Gastroesophageal sphincter (tissue), 4 donors: ENCODE measurements around the gene SCRT2. TPM values are rescaled to one million over a fixed set of nuclear protein-coding genes. Genes with fewer than 3 reads are reported as not detected.

Experiments used
- ATAC-seq: fragments of 150-250 bp; one replicate; pipeline ENCODE4 v1.9.1; 2016; ENCODE audit warnings: mild to moderate bottlenecking, moderate library complexity
- H3K27ac ChIP-seq, 4 donors: fragments of 200-600 bp; sonication (generic) in 3 of 4; 1 replicate in 3 of 4; 2 replicates in 1 of 4; pipeline ENCODE4 v1.5.1; 2016 to 2019
- H3K27me3 ChIP-seq: fragments of 200-600 bp; sonication (generic); one replicate; pipeline ENCODE4 v1.5.1; 2019
- H3K36me3 ChIP-seq, 2 donors: fragments of 200-600 bp; sonication (generic); one replicate each; pipeline ENCODE4 v1.5.1; 2019; ENCODE audit warnings: control low read depth in 1 of 2
- H3K4me1 ChIP-seq, 3 donors: fragments of 200-600 bp; sonication (generic); 1 replicate in 2 of 3; 2 replicates in 1 of 3; pipeline ENCODE4 v1.5.1; 2016 to 2019; ENCODE audit warnings: control low read depth in 2 of 3
- H3K4me3 ChIP-seq, 2 donors: fragments of 200-600 bp; sonication (generic); one replicate each; pipeline ENCODE4 v1.5.1; 2019; ENCODE audit warnings: mild to moderate bottlenecking in 1 of 2, moderate library complexity in 1 of 2
- H3K9me3 ChIP-seq, 3 donors: fragments of 200-600 bp; sonication (generic); one replicate each; pipeline ENCODE4 v1.5.1; 2017 to 2019; ENCODE audit warnings: control low read depth in 2 of 3
- CTCF ChIP-seq, 4 experiments: fragments of 200-600 bp in 2 of 4; fragments of 450-650 bp in 2 of 4; sonication (generic) in 1 of 4; IDR thresholded peaks; one replicate each; pipeline ENCODE4 v1.5.1; 2017 to 2019; ENCODE audit warnings: antibody characterized with exemption in 4 of 4, mild to moderate bottlenecking in 2 of 4, moderate library complexity in 2 of 4
- EP300 ChIP-seq: sonication (generic); formaldehyde crosslinking; IDR thresholded peaks from one replicate; pipeline ENCODE4 v1.6.1; 2017; ENCODE audit warnings: antibody characterized with exemption, mild to moderate bottlenecking
- POLR2A ChIP-seq, 2 donors: fragments of 450-650 bp; IDR thresholded peaks; one replicate each; pipeline ENCODE4 v1.6.1; 2017; ENCODE audit warnings: antibody characterized with exemption in 2 of 2, mild to moderate bottlenecking in 2 of 2, moderate library complexity in 1 of 2
- POLR2AphosphoS5 ChIP-seq: sonication (generic); formaldehyde crosslinking; IDR thresholded peaks from one replicate; pipeline ENCODE4 v1.6.1; 2017; ENCODE audit warnings: antibody characterized with exemption
- WGBS, 2 donors: methylation state at CpG; one replicate each; pipeline ENCODE4 v1.1.5; 2018; ENCODE audit warnings: low coverage in 1 of 2; 5-methylcytosine and 5-hydroxymethylcytosine counted together
- total RNA-seq, 4 donors: library from RNA; depleted of rRNA; stranded (reverse); fragments of >200 nt; gene quantifications; one replicate each; pipeline ENCODE4 v1.1.0, GENCODE V29; 2016

The SCRT2 gene
- total RNA-seq, 4 donors from 2014 or later: not detected

GRCh38 chr20:640674-641515 is 34.7 kb downstream of the SCRT2 start:
- H3K27ac ChIP-seq: no peak overlapping the region
- ATAC-seq: no peak
- H3K9me3 ChIP-seq: no peaks in the 10 kb centered on the region
- no peak overlapping the region for H3K4me3 ChIP-seq
- H3K4me1 ChIP-seq: peaks cover 0 to 15% (median 5%) of the 10 kb centered on the region in 3 donors
- peaks cover 30% of the 10 kb centered on the region for H3K27me3 ChIP-seq
- 30% methylated on average over 2 of the region's 11 CpGs; no CpG with 5 or more reads in 1 of the 2 donors for WGBS, 2 donors
- H3K36me3 ChIP-seq: no peaks in the 10 kb centered on the region
- TF ChIP-seq EP300 (no peak), CTCF (IDR thresholded peaks at IDR 0.05) (no peak), POLR2AphosphoS5 (no peak), POLR2A (IDR thresholded peaks at IDR 0.05) (no peak)

- H3K27me3 ChIP-seq: peaks cover 49% of the 10 kb centered on the region
- H3K27ac ChIP-seq: no peak overlapping the region
- TF ChIP-seq POLR2A (IDR thresholded peaks at IDR 0.05) (no peak), CTCF (IDR thresholded peaks at IDR 0.05) (no peak), EP300 (no peak), POLR2AphosphoS5 (no peak)
- no peaks in the 10 kb centered on the region for H3K36me3 ChIP-seq
- no peak for ATAC-seq
- peaks cover 0 to 8% (median 5%) of the 10 kb centered on the region in 3 donors for H3K4me1 ChIP-seq
- H3K9me3 ChIP-seq: no peaks in the 10 kb centered on the region
- WGBS, 2 donors: 43 to 83% methylated on average over 1 of the region's 1 CpG
- H3K4me3 ChIP-seq: no peak overlapping the region
Measured at GRCh38 chr20:638579-638978, 37.0 kb downstream of the SCRT2 start.

- TF ChIP-seq POLR2AphosphoS5: no peak
- TF ChIP-seq EP300: no peak
- TF ChIP-seq CTCF (IDR thresholded peaks at IDR 0.05): no peak
- Histone ChIP-seq H3K27ac (no peak overlapping the region), H3K27me3 (peaks cover 48% of the 10 kb centered on the region), H3K4me3 (no peak overlapping the region), H3K4me1 (peaks cover 0 to 4% (median 3%) of the 10 kb centered on the region in 3 donors), H3K36me3 (no peaks in the 10 kb centered on the region), H3K9me3 (no peaks in the 10 kb centered on the region)
- ATAC-seq: no peak
- 100% methylated on average over 1 of the region's 2 CpGs; no CpG with 5 or more reads in 1 of the 2 donors for WGBS, 2 donors
Measured at GRCh38 chr20:637559-637958, 38.0 kb downstream of the SCRT2 start.

GRCh38 chr20:635893-636338 is 39.7 kb downstream of the SCRT2 start:
- H3K27me3 ChIP-seq: peaks cover 44% of the 10 kb centered on the region
- no peak for ATAC-seq

More at GRCh38 chr20:635893-636338, 39.7 kb downstream of the SCRT2 start:
- H3K4me3 ChIP-seq: no peak overlapping the region
- no peaks in the 10 kb centered on the region for H3K9me3 ChIP-seq
- no peaks in the 10 kb centered on the region for H3K36me3 ChIP-seq
- H3K27ac ChIP-seq: no peak overlapping the region
- TF ChIP-seq POLR2A (IDR thresholded peaks at IDR 0.05): no peak
- no peak for TF ChIP-seq EP300
- TF ChIP-seq POLR2AphosphoS5: no peak
- TF ChIP-seq CTCF (IDR thresholded peaks at IDR 0.05): no peak
- WGBS, 2 donors: 22 to 34% methylated on average over 5 to 7 of the region's 7 CpGs
- no peaks in the 10 kb centered on the region for H3K4me1 ChIP-seq
